Suprapubic skin (tissue), 3 donors: Measurements from ENCODE around the gene COL9A1.

Experiments used
- CTCF ChIP-seq, 2 donors: fragments of 200-600 bp in 1 of 2; fragments of 450-650 bp in 1 of 2; sonication (generic) in 1 of 2; IDR thresholded peaks; one replicate each; pipeline ENCODE4 v1.5.1; 2016 to 2019; ENCODE audit warnings: antibody characterized with exemption in 2 of 2, mild to moderate bottlenecking in 1 of 2, moderate library complexity in 1 of 2
- POLR2AphosphoS5 ChIP-seq, 3 donors: sonication (generic); formaldehyde crosslinking; IDR thresholded peaks; one replicate each; pipeline ENCODE4 v1.6.1; 2017; ENCODE audit warnings: antibody characterized with exemption in 3 of 3

GRCh38 chr6:70345619-70346018 lies 42.7 kb upstream of the COL9A1 start:
- TF ChIP-seq CTCF (IDR thresholded peaks at IDR 0.05) (no peak), POLR2AphosphoS5 (IDR thresholded peaks at IDR 0.05) (no peak)
